Measurements from ENCODE around the gene TLCD4.
A peak's percentile ranks its signal among the peaks of the same experiment; 100 is the strongest.

The TLCD4 gene

GRCh38 chr1:95117207-95118066 lies at the start of gene TLCD4:
Gene TLCD4, plus strand, starts transcription at chr1:95117355. Its CDS starts 26,547 bp downstream, at chr1:95143902.
- no peaks in the 10 kb centered on the region for H3K36me3 ChIP-seq (ENCODE audit: insufficient read depth, low read length)
- H3K9ac ChIP-seq (ENCODE audit: low read depth, low read length) = peak within 1 kb of the TSS; percentile 91
- no peaks in the 10 kb centered on the region for H3K4me1 ChIP-seq (ENCODE audit: insufficient read depth, low read length)
- H3K9me3 ChIP-seq (ENCODE audit: control insufficient read depth, insufficient read depth, low read length) = no peaks in the 10 kb centered on the region

GRCh38 chr1:95067568-95067967 lies 49.6 kb upstream of the TLCD4 start:
- Histone ChIP-seq H3K9me3 (ENCODE audit: control insufficient read depth, insufficient read depth, low read length) (no peaks in the 10 kb centered on the region), H3K9ac (ENCODE audit: low read depth, low read length) (no peak overlapping the region), H3K36me3 (ENCODE audit: insufficient read depth, low read length) (no peaks in the 10 kb centered on the region), H3K4me1 (ENCODE audit: insufficient read depth, low read length) (no peaks in the 10 kb centered on the region)

GRCh38 chr1:95068956-95069709 lies 48.0 kb upstream of the TLCD4 start:
- no peak overlapping the region for H3K9ac ChIP-seq (ENCODE audit: low read depth, low read length)
- H3K36me3 ChIP-seq (ENCODE audit: insufficient read depth, low read length) = no peaks in the 10 kb centered on the region
- no peaks in the 10 kb centered on the region for H3K9me3 ChIP-seq (ENCODE audit: control insufficient read depth, insufficient read depth, low read length)
- H3K4me1 ChIP-seq (ENCODE audit: insufficient read depth, low read length) = no peaks in the 10 kb centered on the region

GRCh38 chr1:95069710-95070093 lies 47.5 kb upstream of the TLCD4 start:
- Histone ChIP-seq H3K9ac (ENCODE audit: low read depth, low read length) (no peak overlapping the region), H3K9me3 (ENCODE audit: control insufficient read depth, insufficient read depth, low read length) (no peaks in the 10 kb centered on the region), H3K36me3 (ENCODE audit: insufficient read depth, low read length) (no peaks in the 10 kb centered on the region), H3K4me1 (ENCODE audit: insufficient read depth, low read length) (no peaks in the 10 kb centered on the region)

GRCh38 chr1:95071539-95071938 lies 45.6 kb upstream of the TLCD4 start:
- Histone ChIP-seq H3K9me3 (ENCODE audit: control insufficient read depth, insufficient read depth, low read length) (no peaks in the 10 kb centered on the region), H3K36me3 (ENCODE audit: insufficient read depth, low read length) (no peaks in the 10 kb centered on the region), H3K4me1 (ENCODE audit: insufficient read depth, low read length) (no peaks in the 10 kb centered on the region), H3K9ac (ENCODE audit: low read depth, low read length) (no peak overlapping the region)

GRCh38 chr1:95072117-95072516 lies 45.0 kb upstream of the TLCD4 start:
- H3K36me3 ChIP-seq (ENCODE audit: insufficient read depth, low read length) = no peaks in the 10 kb centered on the region
- no peaks in the 10 kb centered on the region for H3K9me3 ChIP-seq (ENCODE audit: control insufficient read depth, insufficient read depth, low read length)
- H3K9ac ChIP-seq (ENCODE audit: low read depth, low read length) = peak overlapping the region; percentile 79
- no peaks in the 10 kb centered on the region for H3K4me1 ChIP-seq (ENCODE audit: insufficient read depth, low read length)

- H3K9ac ChIP-seq (ENCODE audit: low read depth, low read length) = peak within 1 kb of the TSS; percentile 79
- H3K36me3 ChIP-seq (ENCODE audit: insufficient read depth, low read length) = no peaks in the 10 kb centered on the region
- H3K4me1 ChIP-seq (ENCODE audit: insufficient read depth, low read length) = no peaks in the 10 kb centered on the region
- H3K9me3 ChIP-seq (ENCODE audit: control insufficient read depth, insufficient read depth, low read length) = no peaks in the 10 kb centered on the region
Observed at GRCh38 chr1:95072532-95073419, 44.4 kb upstream of the TLCD4 start, which contains the start of gene ALG14. Gene ALG14, minus strand, starts transcription at chr1:95072951. Its CDS starts 53 bp downstream, at chr1:95072898.

- Histone ChIP-seq H3K9me3 (ENCODE audit: control insufficient read depth, insufficient read depth, low read length) (no peaks in the 10 kb centered on the region), H3K36me3 (ENCODE audit: insufficient read depth, low read length) (no peaks in the 10 kb centered on the region), H3K9ac (ENCODE audit: low read depth, low read length) (peak overlapping the region; percentile 79), H3K4me1 (ENCODE audit: insufficient read depth, low read length) (no peaks in the 10 kb centered on the region)
Observed at GRCh38 chr1:95073446-95073845, 43.7 kb upstream of the TLCD4 start.

- H3K4me1 ChIP-seq (ENCODE audit: insufficient read depth, low read length) = no peaks in the 10 kb centered on the region
- no peak overlapping the region for H3K9ac ChIP-seq (ENCODE audit: low read depth, low read length)
- no peaks in the 10 kb centered on the region for H3K9me3 ChIP-seq (ENCODE audit: control insufficient read depth, insufficient read depth, low read length)
- H3K36me3 ChIP-seq (ENCODE audit: insufficient read depth, low read length) = no peaks in the 10 kb centered on the region
Observed at GRCh38 chr1:95076034-95076433, 41.1 kb upstream of the TLCD4 start.

GRCh38 chr1:95080446-95080845 lies 36.7 kb upstream of the TLCD4 start:
- peaks cover 8% of the 10 kb centered on the region for H3K4me1 ChIP-seq (ENCODE audit: insufficient read depth, low read length)
- H3K9ac ChIP-seq (ENCODE audit: low read depth, low read length) = no peak overlapping the region
- no peaks in the 10 kb centered on the region for H3K36me3 ChIP-seq (ENCODE audit: insufficient read depth, low read length)

GRCh38 chr1:95080879-95081278 lies 36.3 kb upstream of the TLCD4 start:
- peaks cover 11% of the 10 kb centered on the region for H3K4me1 ChIP-seq (ENCODE audit: insufficient read depth, low read length)
- no peak overlapping the region for H3K9ac ChIP-seq (ENCODE audit: low read depth, low read length)
- H3K36me3 ChIP-seq (ENCODE audit: insufficient read depth, low read length) = no peaks in the 10 kb centered on the region
- H3K9me3 ChIP-seq (ENCODE audit: control insufficient read depth, insufficient read depth, low read length) = no peaks in the 10 kb centered on the region

More at GRCh38 chr1:95080446-95080845, 36.7 kb upstream of the TLCD4 start:
- H3K9me3 ChIP-seq (ENCODE audit: control insufficient read depth, insufficient read depth, low read length) = no peaks in the 10 kb centered on the region

GRCh38 chr1:95084317-95085176 lies 32.6 kb upstream of the TLCD4 start:
- Histone ChIP-seq H3K9ac (ENCODE audit: low read depth, low read length) (no peak overlapping the region), H3K9me3 (ENCODE audit: control insufficient read depth, insufficient read depth, low read length) (no peaks in the 10 kb centered on the region), H3K4me1 (ENCODE audit: insufficient read depth, low read length) (peaks cover 11% of the 10 kb centered on the region)

GRCh38 chr1:95085376-95085775 lies 31.8 kb upstream of the TLCD4 start:
- H3K9me3 ChIP-seq (ENCODE audit: control insufficient read depth, insufficient read depth, low read length) = no peaks in the 10 kb centered on the region
- H3K36me3 ChIP-seq (ENCODE audit: insufficient read depth, low read length) = no peaks in the 10 kb centered on the region
- peaks cover 11% of the 10 kb centered on the region for H3K4me1 ChIP-seq (ENCODE audit: insufficient read depth, low read length)
- no peak overlapping the region for H3K9ac ChIP-seq (ENCODE audit: low read depth, low read length)

More at GRCh38 chr1:95084317-95085176, 32.6 kb upstream of the TLCD4 start:
- H3K36me3 ChIP-seq (ENCODE audit: insufficient read depth, low read length) = no peaks in the 10 kb centered on the region
